Neural cell (in vitro differentiated cells): Measurements from ENCODE around the gene POLD1. TPM values are rescaled to one million over a fixed set of nuclear protein-coding genes. Genes with fewer than 3 reads are reported as not detected.

Experiments used
- H2AFZ ChIP-seq: fragments of 200-600, 300-800 bp; sonication (generic), shearing (Covaris generic); 2 replicates; pipeline ENCODE4 v1.6.0; 2014; ENCODE audit warnings: low read depth, mild to moderate bottlenecking, antibody characterized with exemption, low read length, moderate library complexity
- H3F3A ChIP-seq: fragments of 200-600 bp; shearing (Covaris generic); 2 replicates; pipeline ENCODE4 v1.6.1; 2016; ENCODE audit warnings: mild to moderate bottlenecking, moderate library complexity, mixed read lengths, antibody characterized with exemption, low read length; ENCODE audit not compliant: insufficient read depth, poor library complexity, severe bottlenecking
- H3K27ac ChIP-seq: fragments of 200-600, 300-800 bp; sonication (generic), shearing (Covaris generic); 2 replicates; pipeline ENCODE4 v1.5.1; 2014; ENCODE audit warnings: mild to moderate bottlenecking, low read length, moderate library complexity
- H3K27me3 ChIP-seq: fragments of 300-800, 200-600 bp; sonication (generic), shearing (Covaris generic); 2 replicates; pipeline ENCODE4 v1.6.0; 2014; ENCODE audit warnings: mild to moderate bottlenecking, low read depth, low read length, moderate library complexity; ENCODE audit not compliant: insufficient read depth
- H3K36me3 ChIP-seq: fragments of 300-800, 200-600 bp; sonication (generic), shearing (Covaris generic); 2 replicates; pipeline ENCODE4 v1.5.1; 2014; ENCODE audit warnings: mild to moderate bottlenecking, antibody characterized with exemption, low read length, moderate library complexity; ENCODE audit not compliant: insufficient read depth
- H3K4me2 ChIP-seq: fragments of 300-800, 200-600 bp; sonication (generic), shearing (Covaris generic); 2 replicates; pipeline ENCODE4 v1.6.0; 2014; ENCODE audit warnings: mild to moderate bottlenecking, low read length
- H3K4me3 ChIP-seq: fragments of 300-800, 200-600 bp; sonication (generic), shearing (Covaris generic); 2 replicates; pipeline ENCODE4 v1.5.1; 2014; ENCODE audit warnings: mild to moderate bottlenecking, low read length, moderate library complexity
- H3K79me2 ChIP-seq: fragments of 200-600 bp; shearing (Covaris generic); replicated peaks from 2 replicates; pipeline ENCODE4 v1.6.0; 2014; ENCODE audit warnings: mild to moderate bottlenecking, low read length, moderate library complexity; ENCODE audit not compliant: insufficient read depth
- H3K9ac ChIP-seq: fragments of 300-800, 200-600 bp; sonication (generic), shearing (Covaris generic); 2 replicates; pipeline ENCODE4 v1.6.1; 2016; ENCODE audit warnings: mild to moderate bottlenecking, low read length, mixed read lengths
- H3K9me2 ChIP-seq: fragments of 200-600 bp; shearing (Covaris generic); 2 replicates; pipeline ENCODE4 v1.6.1; 2016; ENCODE audit warnings: mild to moderate bottlenecking, low read length, mixed read lengths; ENCODE audit not compliant: insufficient read depth
- H3K9me3 ChIP-seq: fragments of 200-600, 300-800 bp; sonication (generic), shearing (Covaris generic); 2 replicates; pipeline ENCODE4 v1.6.1; 2016; ENCODE audit warnings: mild to moderate bottlenecking, mixed run types, low read length, moderate library complexity, mixed read lengths
- H4K20me1 ChIP-seq: fragments of 200-600 bp; shearing (Covaris generic); 2 replicates; pipeline ENCODE4 v1.6.1; 2016; ENCODE audit warnings: mild to moderate bottlenecking, mixed run types; ENCODE audit not compliant: insufficient read depth
- EP300 ChIP-seq: fragments of 450-650 bp; conservative IDR thresholded peaks from 2 replicates; pipeline ENCODE4 v1.6.1; 2014; ENCODE audit warnings: antibody characterized with exemption, mild to moderate bottlenecking, moderate library complexity; ENCODE audit not compliant: poor library complexity, severe bottlenecking
- EZH2 ChIP-seq: fragments of 200-600, 300-800 bp; shearing (Covaris generic), sonication (generic); IDR thresholded peaks from 2 replicates; pipeline ENCODE4 v1.6.1; 2014; ENCODE audit warnings: antibody characterized with exemption, low read length, borderline replicate concordance, mild to moderate bottlenecking; ENCODE audit not compliant: insufficient read depth, poor library complexity, severe bottlenecking
- MXI1 ChIP-seq: fragments of 450-650 bp; conservative IDR thresholded peaks from 2 replicates; pipeline ENCODE4 v1.6.1; 2014; ENCODE audit warnings: antibody characterized with exemption, mild to moderate bottlenecking; ENCODE audit not compliant: poor library complexity, severe bottlenecking
- POLR2AphosphoS5 ChIP-seq: IDR thresholded peaks from 2 replicates; pipeline ENCODE4 v1.6.1; 2012
- RAD21 ChIP-seq: fragments of 450-650 bp; conservative IDR thresholded peaks from 2 replicates; pipeline ENCODE4 v1.6.1; 2014; ENCODE audit warnings: antibody characterized with exemption, mild to moderate bottlenecking, moderate library complexity
- SMC3 ChIP-seq: fragments of 450-650 bp; conservative IDR thresholded peaks from 2 replicates; pipeline ENCODE4 v1.6.1; 2014; ENCODE audit warnings: antibody characterized with exemption, mild to moderate bottlenecking, moderate library complexity; ENCODE audit not compliant: poor library complexity
- TAF1 ChIP-seq: IDR thresholded peaks from 2 replicates; pipeline ENCODE4 v1.6.1; 2012; ENCODE audit warnings: low read depth
- polyA plus RNA-seq: library from polyadenylated mRNA; depleted of rRNA; stranded (reverse); fragments of >200 nt; gene quantifications from 2 replicates; pipeline ENCODE4 v1.2.3, GENCODE V29; 2014
- TF ChIP-seq, protein P1 (sequence below): fragments of 450-650 bp; IDR thresholded peaks from 2 replicates; pipeline ENCODE4 v1.5.1; 2014; ENCODE audit warnings: antibody characterized with exemption, mild to moderate bottlenecking, moderate library complexity; ENCODE audit not compliant: poor library complexity, severe bottlenecking
- TF ChIP-seq, protein P2 (sequence below): IDR thresholded peaks from 2 replicates; pipeline ENCODE4 v1.6.1; 2012; ENCODE audit warnings: borderline replicate concordance

The POLD1 gene
- polyA plus RNA-seq, 1 donor from 2014 or later, result 13.1 TPM

DNA sequence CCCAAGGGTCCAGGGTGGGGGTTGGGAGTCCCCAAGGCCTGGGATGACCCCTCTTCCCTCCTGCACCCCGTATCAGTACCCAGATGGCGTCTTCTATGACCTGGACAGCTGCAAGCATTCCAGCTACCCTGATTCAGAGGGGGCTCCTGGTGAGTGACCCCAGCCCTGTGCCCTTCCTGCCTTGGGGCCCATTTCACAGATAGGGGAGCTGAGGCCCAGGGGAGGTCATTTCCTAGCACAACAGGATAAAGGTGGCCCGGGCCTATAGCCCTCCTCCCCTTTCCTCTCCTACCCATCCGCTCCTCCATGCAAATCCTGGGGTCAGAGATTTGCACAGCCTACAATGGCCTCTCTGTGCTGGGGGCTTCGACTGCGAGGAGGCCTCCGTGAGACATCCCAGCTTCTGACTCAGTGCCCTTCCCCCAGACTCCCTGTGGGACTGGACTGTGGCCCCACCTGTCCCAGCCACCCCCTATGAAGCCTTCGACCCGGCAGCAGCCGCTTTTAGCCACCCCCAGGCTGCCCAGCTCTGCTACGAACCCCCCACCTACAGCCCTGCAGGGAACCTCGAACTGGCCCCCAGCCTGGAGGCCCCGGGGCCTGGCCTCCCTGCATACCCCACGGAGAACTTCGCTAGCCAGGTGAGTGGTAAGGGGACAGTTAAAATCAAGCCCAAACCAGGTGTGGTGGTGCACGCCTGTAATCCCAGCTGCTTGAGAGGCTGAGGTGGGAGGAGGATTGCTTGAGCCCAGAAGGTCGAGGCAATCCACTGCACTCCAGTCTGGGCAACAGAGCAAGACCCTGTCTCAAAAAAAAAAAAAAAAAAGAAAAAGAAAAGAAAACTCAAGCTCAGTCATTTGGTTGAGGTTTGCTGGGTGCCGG is 38.5 kb downstream of the POLD1 start:
- no peaks in the 10 kb centered on the region for H4K20me1 ChIP-seq
- H2AFZ ChIP-seq, result no peak overlapping the region
- no peak overlapping the region for H3K27ac ChIP-seq
- no peaks in the 10 kb centered on the region for H3F3A ChIP-seq
- no peak overlapping the region for H3K4me2 ChIP-seq
- no peaks in the 10 kb centered on the region for H3K9me2 ChIP-seq
- no peaks in the 10 kb centered on the region for H3K9me3 ChIP-seq
- no peak overlapping the region for H3K9ac ChIP-seq
- H3K4me3 ChIP-seq, result no peak overlapping the region
- H3K27me3 ChIP-seq, result peaks cover 14% of the 10 kb centered on the region
- no peaks in the 10 kb centered on the region for H3K36me3 ChIP-seq
- no peaks in the 10 kb centered on the region for H3K79me2 ChIP-seq
- TF ChIP-seq EP300 (no peak), EZH2 (no peak), MXI1 (no peak), RAD21 (no peak), SMC3 (no peak), POLR2AphosphoS5 (no peak), TAF1 (no peak)
- TF ChIP-seq, protein P1, sequence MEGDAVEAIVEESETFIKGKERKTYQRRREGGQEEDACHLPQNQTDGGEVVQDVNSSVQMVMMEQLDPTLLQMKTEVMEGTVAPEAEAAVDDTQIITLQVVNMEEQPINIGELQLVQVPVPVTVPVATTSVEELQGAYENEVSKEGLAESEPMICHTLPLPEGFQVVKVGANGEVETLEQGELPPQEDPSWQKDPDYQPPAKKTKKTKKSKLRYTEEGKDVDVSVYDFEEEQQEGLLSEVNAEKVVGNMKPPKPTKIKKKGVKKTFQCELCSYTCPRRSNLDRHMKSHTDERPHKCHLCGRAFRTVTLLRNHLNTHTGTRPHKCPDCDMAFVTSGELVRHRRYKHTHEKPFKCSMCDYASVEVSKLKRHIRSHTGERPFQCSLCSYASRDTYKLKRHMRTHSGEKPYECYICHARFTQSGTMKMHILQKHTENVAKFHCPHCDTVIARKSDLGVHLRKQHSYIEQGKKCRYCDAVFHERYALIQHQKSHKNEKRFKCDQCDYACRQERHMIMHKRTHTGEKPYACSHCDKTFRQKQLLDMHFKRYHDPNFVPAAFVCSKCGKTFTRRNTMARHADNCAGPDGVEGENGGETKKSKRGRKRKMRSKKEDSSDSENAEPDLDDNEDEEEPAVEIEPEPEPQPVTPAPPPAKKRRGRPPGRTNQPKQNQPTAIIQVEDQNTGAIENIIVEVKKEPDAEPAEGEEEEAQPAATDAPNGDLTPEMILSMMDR, result no peak
- TF ChIP-seq, protein P2, sequence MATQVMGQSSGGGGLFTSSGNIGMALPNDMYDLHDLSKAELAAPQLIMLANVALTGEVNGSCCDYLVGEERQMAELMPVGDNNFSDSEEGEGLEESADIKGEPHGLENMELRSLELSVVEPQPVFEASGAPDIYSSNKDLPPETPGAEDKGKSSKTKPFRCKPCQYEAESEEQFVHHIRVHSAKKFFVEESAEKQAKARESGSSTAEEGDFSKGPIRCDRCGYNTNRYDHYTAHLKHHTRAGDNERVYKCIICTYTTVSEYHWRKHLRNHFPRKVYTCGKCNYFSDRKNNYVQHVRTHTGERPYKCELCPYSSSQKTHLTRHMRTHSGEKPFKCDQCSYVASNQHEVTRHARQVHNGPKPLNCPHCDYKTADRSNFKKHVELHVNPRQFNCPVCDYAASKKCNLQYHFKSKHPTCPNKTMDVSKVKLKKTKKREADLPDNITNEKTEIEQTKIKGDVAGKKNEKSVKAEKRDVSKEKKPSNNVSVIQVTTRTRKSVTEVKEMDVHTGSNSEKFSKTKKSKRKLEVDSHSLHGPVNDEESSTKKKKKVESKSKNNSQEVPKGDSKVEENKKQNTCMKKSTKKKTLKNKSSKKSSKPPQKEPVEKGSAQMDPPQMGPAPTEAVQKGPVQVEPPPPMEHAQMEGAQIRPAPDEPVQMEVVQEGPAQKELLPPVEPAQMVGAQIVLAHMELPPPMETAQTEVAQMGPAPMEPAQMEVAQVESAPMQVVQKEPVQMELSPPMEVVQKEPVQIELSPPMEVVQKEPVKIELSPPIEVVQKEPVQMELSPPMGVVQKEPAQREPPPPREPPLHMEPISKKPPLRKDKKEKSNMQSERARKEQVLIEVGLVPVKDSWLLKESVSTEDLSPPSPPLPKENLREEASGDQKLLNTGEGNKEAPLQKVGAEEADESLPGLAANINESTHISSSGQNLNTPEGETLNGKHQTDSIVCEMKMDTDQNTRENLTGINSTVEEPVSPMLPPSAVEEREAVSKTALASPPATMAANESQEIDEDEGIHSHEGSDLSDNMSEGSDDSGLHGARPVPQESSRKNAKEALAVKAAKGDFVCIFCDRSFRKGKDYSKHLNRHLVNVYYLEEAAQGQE, result no peak

DNA sequence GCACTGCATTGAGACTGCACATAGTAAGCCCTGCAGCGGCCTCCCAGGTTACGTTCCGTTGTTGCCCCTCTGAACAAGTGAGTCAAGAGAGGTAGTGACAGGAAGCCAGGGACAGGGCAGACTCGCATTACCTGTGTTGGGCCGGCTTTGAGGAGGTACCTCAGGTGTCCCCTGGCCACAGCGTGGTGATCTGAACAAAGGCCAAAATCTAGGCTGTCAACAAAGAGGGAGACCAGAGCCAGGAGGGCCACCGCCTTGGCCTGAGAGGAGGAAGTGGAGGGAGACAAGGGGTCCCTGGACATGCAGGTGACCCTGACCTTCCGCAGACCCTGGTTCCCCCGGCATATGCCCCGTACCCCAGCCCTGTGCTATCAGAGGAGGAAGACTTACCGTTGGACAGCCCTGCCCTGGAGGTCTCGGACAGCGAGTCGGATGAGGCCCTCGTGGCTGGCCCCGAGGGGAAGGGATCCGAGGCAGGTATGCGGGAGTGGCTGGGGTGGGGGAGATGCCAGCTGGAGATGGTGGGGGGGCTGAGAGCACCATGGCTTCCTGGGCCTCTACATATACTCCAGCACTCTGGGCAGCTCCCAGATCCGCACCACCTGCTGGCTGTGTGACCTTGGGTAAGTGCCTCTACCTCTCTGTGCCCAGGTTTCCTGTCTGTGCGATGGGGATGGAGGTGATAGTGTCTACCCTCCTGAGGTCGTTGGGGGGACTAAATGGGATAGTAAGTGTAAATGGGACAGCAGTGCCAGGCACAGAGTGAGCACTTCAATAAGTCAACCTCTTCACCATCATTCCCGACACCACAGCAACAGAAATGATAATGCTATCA is 39.3 kb downstream of the POLD1 start:
- Histone ChIP-seq H3K4me3 (no peak overlapping the region), H2AFZ (no peak overlapping the region), H3K27me3 (peaks cover 11% of the 10 kb centered on the region), H3K9me2 (no peaks in the 10 kb centered on the region), H3K27ac (no peak overlapping the region), H3K9ac (no peak overlapping the region), H3K9me3 (no peaks in the 10 kb centered on the region), H3K4me2 (no peak overlapping the region), H3F3A (no peaks in the 10 kb centered on the region), H3K36me3 (no peaks in the 10 kb centered on the region), H4K20me1 (no peaks in the 10 kb centered on the region), H3K79me2 (no peaks in the 10 kb centered on the region)
- TF ChIP-seq, protein P2, result no peak
- TF ChIP-seq, protein P1, result no peak
- no peak for TF ChIP-seq EP300
- no peak for TF ChIP-seq MXI1
- TF ChIP-seq POLR2AphosphoS5, result no peak
- no peak for TF ChIP-seq EZH2
